Measurements from ENCODE around the gene TSR1.
"Not testable (repeated sequence)": the region's sequence is repeated elsewhere in the genome, so short reads cannot be mapped to it uniquely, and the experiment has no call there.

The TSR1 gene

GRCh38 chr17:2344528-2344927 is 8.3 kb upstream of the TSR1 start:
- H3K4me1 ChIP-seq (ENCODE audit: insufficient read depth, low read length), result peaks cover 15% of the 10 kb centered on the region
- peaks cover 30% of the 10 kb centered on the region for H3K36me3 ChIP-seq (ENCODE audit: insufficient read depth, low read length)
- no peaks in the 10 kb centered on the region for H3K9me3 ChIP-seq (ENCODE audit: low read length)
- H3K27me3 ChIP-seq (ENCODE audit: insufficient read depth, low read length), result no peaks in the 10 kb centered on the region
- no peak overlapping the region for H2AFZ ChIP-seq (ENCODE audit: low read depth, low read length)
- no peak overlapping the region for H3K4me3 ChIP-seq (ENCODE audit: low read length)

DNA sequence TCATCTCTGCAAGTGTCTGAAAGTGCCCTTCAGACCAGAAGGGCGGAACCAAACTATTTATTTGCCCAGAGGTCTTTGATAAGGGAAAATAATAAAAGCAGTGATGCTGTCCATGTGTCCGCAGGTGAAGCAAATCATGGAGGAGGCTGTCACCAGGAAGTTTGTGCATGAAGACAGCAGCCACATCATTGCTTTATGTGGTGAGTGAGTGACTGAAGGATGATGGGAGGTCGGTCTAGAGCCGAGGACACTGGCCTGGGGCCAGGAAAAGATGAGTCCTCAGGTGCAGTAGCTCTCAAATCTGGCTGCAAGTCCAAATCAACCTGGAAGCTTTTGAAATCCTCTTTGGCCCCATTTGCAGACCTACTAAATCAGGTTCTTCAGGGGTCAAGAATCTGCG is 7.2 kb upstream of the TSR1 start:
- Histone ChIP-seq H3K36me3 (ENCODE audit: insufficient read depth, low read length) (peaks cover 30% of the 10 kb centered on the region), H3K9me3 (ENCODE audit: low read length) (no peaks in the 10 kb centered on the region), H2AFZ (ENCODE audit: low read depth, low read length) (no peak overlapping the region), H3K27me3 (ENCODE audit: insufficient read depth, low read length) (no peaks in the 10 kb centered on the region), H3K4me3 (ENCODE audit: low read length) (no peak overlapping the region), H3K4me1 (ENCODE audit: insufficient read depth, low read length) (peaks cover 13% of the 10 kb centered on the region)

DNA sequence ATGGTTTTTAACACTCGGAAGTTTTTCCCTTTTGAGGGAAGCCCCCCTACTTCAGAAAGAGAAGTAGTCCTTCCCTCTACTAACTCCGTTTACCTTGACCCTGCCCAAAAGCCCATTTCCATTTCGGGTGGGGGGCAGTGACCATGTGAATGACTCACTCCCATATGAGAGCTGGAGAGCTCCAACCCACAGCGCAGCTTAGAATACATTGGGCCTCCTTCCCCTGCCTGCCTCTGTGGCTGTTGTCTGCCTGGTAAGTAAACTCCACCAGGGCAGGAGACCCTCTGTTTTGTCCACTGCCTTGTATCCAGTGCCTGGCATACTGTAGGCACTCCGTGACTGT is 2.0 kb upstream of the TSR1 start:
- H3K4me1 ChIP-seq (ENCODE audit: insufficient read depth, low read length), result peaks cover 19% of the 10 kb centered on the region
- peaks cover 40% of the 10 kb centered on the region for H3K36me3 ChIP-seq (ENCODE audit: insufficient read depth, low read length)
- no peaks in the 10 kb centered on the region for H3K27me3 ChIP-seq (ENCODE audit: insufficient read depth, low read length)
- peak overlapping the region; percentile 94 for H3K4me3 ChIP-seq (ENCODE audit: low read length)
- H2AFZ ChIP-seq (ENCODE audit: low read depth, low read length), result no peak overlapping the region
- H3K9me3 ChIP-seq (ENCODE audit: low read length), result no peaks in the 10 kb centered on the region

DNA sequence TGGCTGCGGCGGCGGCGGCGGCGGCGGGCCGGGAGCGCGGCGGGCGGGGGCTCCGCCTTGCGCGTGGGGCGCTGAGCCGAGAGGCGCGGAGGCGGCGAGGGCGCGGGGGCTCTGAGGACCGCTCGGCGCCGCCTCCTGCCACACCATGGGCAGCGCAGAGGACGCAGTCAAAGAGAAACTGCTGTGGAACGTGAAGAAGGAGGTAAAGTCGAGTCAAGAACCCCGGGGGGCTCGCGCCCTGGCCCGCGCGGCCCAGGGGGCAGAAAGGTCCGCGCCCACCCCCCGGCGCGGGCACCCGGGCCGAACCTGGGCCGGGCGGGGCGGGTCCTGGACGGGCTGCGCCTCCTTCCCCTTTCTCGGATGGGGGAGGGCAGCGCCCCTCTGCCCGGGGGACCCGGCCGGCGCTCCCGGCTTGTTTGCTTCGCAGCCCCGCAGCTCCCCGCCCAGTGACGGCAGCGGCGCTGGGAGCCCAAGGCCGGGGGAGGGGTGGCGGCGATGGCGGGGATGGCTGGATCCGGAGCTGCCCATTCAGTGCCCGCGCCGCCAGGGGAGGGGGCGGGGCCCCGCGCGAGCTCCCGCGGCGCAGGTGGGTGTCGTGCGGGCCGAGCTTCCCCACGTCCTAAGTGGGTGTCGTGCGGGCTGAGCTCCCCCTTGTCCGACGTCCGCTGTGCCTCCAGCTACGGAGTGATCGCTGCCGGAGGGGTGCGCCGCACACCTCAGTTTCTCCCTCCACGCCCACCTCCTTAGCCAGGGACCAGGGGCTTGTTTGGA is 1.5 kb upstream of the TSR1 start:
- Histone ChIP-seq H3K27me3 (ENCODE audit: insufficient read depth, low read length) (no peaks in the 10 kb centered on the region), H3K4me3 (ENCODE audit: low read length) (peak overlapping the region; percentile 94), H3K9me3 (ENCODE audit: low read length) (no peaks in the 10 kb centered on the region), H3K36me3 (ENCODE audit: insufficient read depth, low read length) (peaks cover 41% of the 10 kb centered on the region), H3K4me1 (ENCODE audit: insufficient read depth, low read length) (peaks cover 19% of the 10 kb centered on the region), H2AFZ (ENCODE audit: low read depth, low read length) (peak overlapping the region; percentile 63)

- Histone ChIP-seq H3K9me3 (ENCODE audit: low read length) (no peaks in the 10 kb centered on the region), H2AFZ (ENCODE audit: low read depth, low read length) (peak within 1 kb of the TSS; percentile 63), H3K4me3 (ENCODE audit: low read length) (peak within 1 kb of the TSS; percentile 94), H3K36me3 (ENCODE audit: insufficient read depth, low read length) (peaks cover 43% of the 10 kb centered on the region), H3K4me1 (ENCODE audit: insufficient read depth, low read length) (peaks cover 19% of the 10 kb centered on the region), H3K27me3 (ENCODE audit: insufficient read depth, low read length) (no peaks in the 10 kb centered on the region)
Measured at GRCh38 chr17:2336852-2337543, 741 bp upstream of the TSR1 start, which contains the start of gene SGSM2. TSS of gene SGSM2 (plus strand) at chr17:2337501. CDS start at chr17:2337689, 188 bp downstream.

DNA sequence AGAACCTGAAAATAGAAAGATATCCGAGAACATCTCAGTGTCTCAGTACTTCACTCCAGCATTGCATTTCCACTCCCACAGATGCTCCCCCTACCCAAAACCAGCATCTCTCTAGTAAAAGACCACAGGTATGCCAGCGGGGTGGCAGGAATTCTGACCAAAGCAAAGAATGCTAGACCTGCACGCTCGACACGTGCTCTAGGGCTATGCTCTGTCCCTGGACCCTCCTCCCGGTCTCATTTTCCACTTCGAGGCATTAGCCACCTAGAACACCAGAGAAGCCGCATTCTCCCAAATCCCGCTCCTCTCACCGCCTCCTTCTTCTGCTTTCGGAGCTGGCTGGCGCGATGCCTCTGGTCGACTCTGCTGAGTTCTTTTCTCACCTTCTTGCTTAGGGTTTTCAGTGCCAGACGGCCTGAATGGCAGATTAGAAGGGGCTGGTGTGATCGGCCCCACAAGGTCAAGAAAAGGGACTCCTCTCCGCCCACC is 487 bp downstream of the TSR1 start:
- Histone ChIP-seq H3K4me1 (ENCODE audit: insufficient read depth, low read length) (peaks cover 19% of the 10 kb centered on the region), H3K36me3 (ENCODE audit: insufficient read depth, low read length) (peaks cover 47% of the 10 kb centered on the region), H3K27me3 (ENCODE audit: insufficient read depth, low read length) (no peaks in the 10 kb centered on the region), H3K9me3 (ENCODE audit: low read length) (no peaks in the 10 kb centered on the region), H2AFZ (ENCODE audit: low read depth, low read length) (peak overlapping the region; percentile 23), H3K4me3 (ENCODE audit: low read length) (peak overlapping the region; percentile 94)

DNA sequence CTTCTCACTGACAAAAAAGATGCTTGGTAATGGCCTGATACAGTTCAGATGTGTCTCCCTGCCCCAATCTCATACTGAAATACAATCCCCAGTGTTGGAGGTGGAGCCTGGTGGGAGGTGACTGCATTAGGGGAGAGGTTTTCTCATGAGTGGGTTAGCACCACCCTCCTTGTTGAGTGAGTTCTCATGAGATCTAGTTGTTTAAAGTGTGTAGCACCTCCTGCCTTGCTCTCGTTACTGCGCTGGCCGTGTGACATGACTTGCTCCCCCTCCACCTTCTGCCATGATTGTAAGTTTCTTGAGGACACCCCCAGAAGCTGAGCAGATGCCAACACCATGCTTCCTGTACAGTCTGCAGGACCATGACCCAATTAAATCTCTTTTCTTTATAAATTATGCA is 5.0 kb downstream of the TSR1 start:
- Histone ChIP-seq H3K4me1 (ENCODE audit: insufficient read depth, low read length) (peaks cover 14% of the 10 kb centered on the region), H3K27me3 (ENCODE audit: insufficient read depth, low read length) (no peaks in the 10 kb centered on the region), H2AFZ (ENCODE audit: low read depth, low read length) (no peak overlapping the region), H3K36me3 (ENCODE audit: insufficient read depth, low read length) (peaks cover 82% of the 10 kb centered on the region), H3K9me3 (ENCODE audit: low read length) (no peaks in the 10 kb centered on the region), H3K4me3 (ENCODE audit: low read length) (no peak overlapping the region)

DNA sequence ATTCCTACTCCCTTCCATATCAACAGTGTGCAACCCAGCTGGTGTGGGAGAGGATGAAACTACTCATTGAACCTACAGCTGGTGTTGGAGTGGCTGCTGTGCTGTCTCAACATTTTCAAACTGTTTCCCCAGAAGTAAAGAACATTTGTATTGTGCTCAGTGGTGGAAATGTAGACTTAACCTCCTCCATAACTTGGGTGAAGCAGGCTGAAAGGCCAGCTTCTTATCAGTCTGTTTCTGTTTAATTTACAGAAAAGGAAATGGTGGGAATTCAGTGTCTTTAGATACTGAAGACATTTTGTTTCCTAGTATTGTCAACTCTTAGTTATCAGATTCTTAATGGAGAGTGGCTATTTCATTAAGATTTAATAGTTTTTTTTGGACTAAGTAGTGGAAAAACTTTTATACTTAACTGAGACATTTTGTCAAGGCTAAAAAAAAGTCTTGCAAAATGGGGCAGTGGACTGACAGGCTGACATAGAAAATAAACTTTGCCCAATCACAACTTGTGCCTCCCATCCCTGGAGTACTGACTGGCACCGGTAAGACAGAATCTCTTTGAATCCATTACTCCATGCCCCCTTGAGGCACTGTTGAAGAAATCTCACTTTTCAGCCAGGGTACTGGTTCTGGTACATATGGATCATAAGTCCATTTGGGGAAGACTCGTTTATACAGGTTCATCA is 12.5 kb downstream of the TSR1 start:
- no peaks in the 10 kb centered on the region for H3K9me3 ChIP-seq (ENCODE audit: low read length)
- H3K36me3 ChIP-seq (ENCODE audit: insufficient read depth, low read length), result peaks cover 72% of the 10 kb centered on the region
- no peaks in the 10 kb centered on the region for H3K4me1 ChIP-seq (ENCODE audit: insufficient read depth, low read length)
- H3K27me3 ChIP-seq (ENCODE audit: insufficient read depth, low read length), result no peaks in the 10 kb centered on the region
- no peak overlapping the region for H2AFZ ChIP-seq (ENCODE audit: low read depth, low read length)
- H3K4me3 ChIP-seq (ENCODE audit: low read length), result no peak overlapping the region

DNA sequence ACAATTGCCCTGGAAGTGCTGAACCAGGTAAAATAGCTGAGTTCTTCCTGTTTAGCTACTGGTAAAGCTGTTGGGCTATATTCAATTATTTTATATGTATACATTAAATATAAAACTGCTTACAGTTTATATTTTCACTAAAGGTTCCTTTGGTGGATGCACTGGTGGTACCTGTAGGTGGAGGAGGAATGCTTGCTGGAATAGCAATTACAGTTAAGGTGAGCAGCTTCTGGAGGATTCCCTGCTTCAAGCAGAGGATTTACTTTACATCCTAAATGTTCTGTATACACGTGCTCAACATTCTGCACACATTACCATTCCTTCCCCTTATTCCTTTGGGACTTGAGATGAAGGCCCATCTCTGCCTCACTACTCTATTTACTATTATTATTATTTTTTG is 14.9 kb downstream of the TSR1 start:
- H3K4me3 ChIP-seq (ENCODE audit: low read length), result no peak overlapping the region
- H3K36me3 ChIP-seq (ENCODE audit: insufficient read depth, low read length), result peaks cover 58% of the 10 kb centered on the region
- H2AFZ ChIP-seq (ENCODE audit: low read depth, low read length), result no peak overlapping the region
- no peaks in the 10 kb centered on the region for H3K9me3 ChIP-seq (ENCODE audit: low read length)
- no peaks in the 10 kb centered on the region for H3K27me3 ChIP-seq (ENCODE audit: insufficient read depth, low read length)
- no peaks in the 10 kb centered on the region for H3K4me1 ChIP-seq (ENCODE audit: insufficient read depth, low read length)

DNA sequence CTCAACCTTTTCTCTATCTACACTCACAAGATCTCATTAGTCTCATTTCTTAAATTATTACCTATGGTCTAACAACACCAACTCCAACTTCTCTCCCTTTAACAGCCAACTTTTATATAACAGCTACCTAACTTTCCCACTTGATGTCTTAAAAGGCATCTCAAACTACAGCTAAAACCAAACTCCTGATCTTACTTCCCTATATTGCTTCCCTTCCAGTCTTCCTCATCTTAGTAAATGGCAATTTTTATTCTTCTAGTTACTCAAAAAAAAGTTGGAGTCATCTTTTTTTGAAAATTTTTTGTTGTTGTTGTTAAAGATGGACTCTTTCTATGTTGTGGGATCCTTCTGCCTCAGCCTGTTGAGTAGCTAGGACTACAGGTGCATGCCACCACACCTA is 17.2 kb downstream of the TSR1 start:
- Histone ChIP-seq H3K36me3 (ENCODE audit: insufficient read depth, low read length) (peaks cover 40% of the 10 kb centered on the region), H3K9me3 (ENCODE audit: low read length) (no peaks in the 10 kb centered on the region), H3K4me1 (ENCODE audit: insufficient read depth, low read length) (no peaks in the 10 kb centered on the region), H3K4me3 (ENCODE audit: low read length) (no peak overlapping the region), H3K27me3 (ENCODE audit: insufficient read depth, low read length) (no peaks in the 10 kb centered on the region), H2AFZ (ENCODE audit: low read depth, low read length) (no peak overlapping the region)

DNA sequence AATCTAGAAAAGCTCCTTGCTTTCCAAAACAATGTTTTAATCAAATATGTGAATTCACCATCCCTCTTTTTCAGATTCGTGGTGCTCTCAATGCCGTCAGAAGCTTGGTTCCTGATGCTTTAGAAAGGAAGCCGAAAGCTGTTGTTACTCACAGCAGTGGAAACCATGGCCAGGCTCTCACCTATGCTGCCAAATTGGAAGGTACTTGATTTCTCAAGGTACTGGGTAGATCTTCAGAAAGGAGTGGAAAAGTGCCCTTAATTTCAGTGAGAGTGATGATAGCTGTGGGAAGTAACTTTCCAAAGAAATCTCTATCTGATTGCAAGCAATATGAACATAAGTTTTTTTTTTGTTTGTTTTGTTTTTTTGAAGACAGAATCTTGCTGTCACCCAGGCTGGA is 18.5 kb downstream of the TSR1 start:
- Histone ChIP-seq H2AFZ (ENCODE audit: low read depth, low read length) (no peak overlapping the region), H3K4me3 (ENCODE audit: low read length) (no peak overlapping the region), H3K9me3 (ENCODE audit: low read length) (no peaks in the 10 kb centered on the region), H3K36me3 (ENCODE audit: insufficient read depth, low read length) (peaks cover 28% of the 10 kb centered on the region), H3K4me1 (ENCODE audit: insufficient read depth, low read length) (no peaks in the 10 kb centered on the region), H3K27me3 (ENCODE audit: insufficient read depth, low read length) (no peaks in the 10 kb centered on the region)

- H3K4me3 ChIP-seq (ENCODE audit: low read length), result not testable (repeated sequence)
Measured at GRCh38 chr17:2316916-2317205, 19.4 kb downstream of the TSR1 start.

GRCh38 chr17:2312736-2313135 is 23.5 kb downstream of the TSR1 start:
- Histone ChIP-seq H3K36me3 (ENCODE audit: insufficient read depth, low read length) (no peaks in the 10 kb centered on the region), H2AFZ (ENCODE audit: low read depth, low read length) (no peak overlapping the region), H3K4me3 (ENCODE audit: low read length) (no peak overlapping the region), H3K9me3 (ENCODE audit: low read length) (no peaks in the 10 kb centered on the region), H3K4me1 (ENCODE audit: insufficient read depth, low read length) (no peaks in the 10 kb centered on the region), H3K27me3 (ENCODE audit: insufficient read depth, low read length) (no peaks in the 10 kb centered on the region)

More at GRCh38 chr17:2316916-2317205, 19.4 kb downstream of the TSR1 start:
- not testable (repeated sequence) for H2AFZ ChIP-seq (ENCODE audit: low read depth, low read length); H3K4me1 ChIP-seq (ENCODE audit: insufficient read depth, low read length); H3K9me3 ChIP-seq (ENCODE audit: low read length); H3K27me3 ChIP-seq (ENCODE audit: insufficient read depth, low read length)
- H3K36me3 ChIP-seq (ENCODE audit: insufficient read depth, low read length), result peaks cover 22% of the 10 kb centered on the region

Data from neuron (in vitro differentiated cells).